Caco-2 (cell line): ENCODE measurements around the gene PIMREG. TPM values are rescaled to one million over a fixed set of nuclear protein-coding genes. Genes with fewer than 3 reads are reported as not detected.

Source experiments
- BruUV-seq: library from RNA; stranded (reverse); fragments of 400-500 nt; replicated peaks from 2 replicates; lab custom pipeline; 2021; lab: Mats Ljungman, UMichigan
- CTCF ChIA-PET: fragments of 300-600 bp; sonication (Branson Sonifier 250); formaldehyde crosslinking; loops from one replicate; lab custom pipeline; 2022; ENCODE audit warnings: antibody characterized with exemption; lab: Charles Lee
- POLR2A ChIA-PET: fragments of 300-600 bp; sonication (Branson Sonifier 250); formaldehyde crosslinking; loops from one replicate; lab custom pipeline; 2022; ENCODE audit warnings: antibody characterized with exemption; lab: Charles Lee
- DNase-seq, 2 experiments: peaks; one replicate each; pipeline versions ENCODE4 v3.0.0 to v3.0.0-alpha.2; 2020 to 2022
- H3K27me3 ChIP-seq: replicated peaks from 2 replicates; pipeline ENCODE4 v1.6.0; 2011; ENCODE audit warnings: low read length; ENCODE audit not compliant: control insufficient read depth, insufficient read depth
- H3K36me3 ChIP-seq: 2 replicates; pipeline ENCODE4 v1.5.1; 2011; ENCODE audit warnings: low read length; ENCODE audit not compliant: control insufficient read depth, insufficient read depth
- H3K4me1 ChIP-seq: fragments of 250-450 bp; sonication (Bioruptor Pico); 2 replicates; pipeline ENCODE4 v1.5.1; 2020; ENCODE audit warnings: mild to moderate bottlenecking
- H3K4me3 ChIP-seq: 2 replicates; pipeline ENCODE4 v1.5.1; 2011; ENCODE audit warnings: low read depth, mild to moderate bottlenecking, control low read depth, low read length
- H3K9me3 ChIP-seq: fragments of 250-450 bp; sonication (Bioruptor Pico); 2 replicates; pipeline ENCODE4 v1.5.1; 2020; ENCODE audit warnings: mild to moderate bottlenecking, moderate library complexity
- H3K27ac Mint-ChIP-seq: one replicate; pipeline ENCODE4 v1.8.0; 2022; ENCODE audit warnings: mixed read lengths; ENCODE audit not compliant: unreplicated experiment
- H3K27me3 Mint-ChIP-seq: one replicate; pipeline ENCODE4 v1.8.0; 2022; ENCODE audit warnings: mixed read lengths; ENCODE audit not compliant: insufficient read depth, unreplicated experiment
- H3K36me3 Mint-ChIP-seq: one replicate; pipeline ENCODE4 v1.8.0; 2022; ENCODE audit warnings: mild to moderate bottlenecking, mixed read lengths; ENCODE audit not compliant: insufficient read depth, unreplicated experiment
- H3K4me1 Mint-ChIP-seq: one replicate; pipeline ENCODE4 v1.8.0; 2022; ENCODE audit warnings: low read depth, mixed read lengths; ENCODE audit not compliant: unreplicated experiment
- H3K4me3 Mint-ChIP-seq: one replicate; pipeline ENCODE4 v1.8.0; 2022; ENCODE audit warnings: mild to moderate bottlenecking, moderate library complexity, mixed read lengths; ENCODE audit not compliant: unreplicated experiment
- H3K9me3 Mint-ChIP-seq: one replicate; pipeline ENCODE4 v1.8.0; 2022; ENCODE audit warnings: mixed read lengths; ENCODE audit not compliant: unreplicated experiment
- CTCF ChIP-seq, 2 experiments: fragments of 200-600 bp in 1 of 2; IDR thresholded peaks; 1 replicate in 1 of 2; 2 replicates in 1 of 2; pipeline versions ENCODE4 v1.5.1 to v1.8.0; 2011 to 2022; ENCODE audit warnings: antibody characterized with exemption in 1 of 2, control low read depth in 1 of 2, inconsistent platforms in 1 of 2, low read depth in 1 of 2, low read length in 1 of 2, mild to moderate bottlenecking in 1 of 2, moderate library complexity in 1 of 2; ENCODE audit not compliant: insufficient read depth in 1 of 2, severe bottlenecking in 1 of 2, unreplicated experiment in 1 of 2
- intact Hi-C: fragments of 100-400 bp; cut with micrococcal nuclease; formaldehyde crosslinking; loops from one replicate; pipeline ENCODE4 v1.10.0; 2022; ENCODE audit not compliant: unreplicated experiment
- total RNA-seq: library from RNA; stranded (reverse); gene quantifications from 2 replicates; pipeline ENCODE4 v1.2.3, GENCODE V29; 2022

The PIMREG gene
- total RNA-seq, 1 experiment from 2014 or later: 15.8 TPM

- BruUV-seq: no TSS peak
- H3K27me3 Mint-ChIP-seq: no peaks in the 10 kb centered on the region
- no peak overlapping the region for H3K4me3 Mint-ChIP-seq
- no peaks in the 10 kb centered on the region for H3K4me1 Mint-ChIP-seq
- no peak for DNase-seq
- Histone ChIP-seq H3K27me3 (no peaks in the 10 kb centered on the region), H3K4me3 (no peak overlapping the region), H3K4me1 (no peaks in the 10 kb centered on the region), H3K36me3 (no peaks in the 10 kb centered on the region), H3K9me3 (no peaks in the 10 kb centered on the region)
- no peak overlapping the region for H3K27ac Mint-ChIP-seq
- no peak for TF ChIP-seq CTCF (IDR thresholded peaks at IDR 0.05; ENCODE audit: insufficient read depth in 1 of 2, low read depth in 1 of 2, low read length in 1 of 2, severe bottlenecking in 1 of 2, unreplicated experiment in 1 of 2)
- peaks cover 10% of the 10 kb centered on the region for H3K9me3 Mint-ChIP-seq
- POLR2A ChIA-PET: no interaction called here
- no peaks in the 10 kb centered on the region for H3K36me3 Mint-ChIP-seq
- intact Hi-C loops: no loop called here
- CTCF ChIA-PET: no interaction called here
Measured at GRCh38 chr17:6429266-6429665, 15.0 kb upstream of the PIMREG start.

- H3K9me3 Mint-ChIP-seq: peaks cover 10% of the 10 kb centered on the region
- TF ChIP-seq CTCF (IDR thresholded peaks at IDR 0.05; ENCODE audit: insufficient read depth in 1 of 2, low read depth in 1 of 2, low read length in 1 of 2, severe bottlenecking in 1 of 2, unreplicated experiment in 1 of 2): no peak
Measured at GRCh38 chr17:6430769-6431168, 13.5 kb upstream of the PIMREG start.

GRCh38 chr17:6435051-6435450 is 9.2 kb upstream of the PIMREG start, which contains the start of gene AIPL1:
TSS of gene AIPL1 (minus strand) at chr17:6435121. CDS start at chr17:6435104, 17 bp downstream.
- Mint-ChIP-seq H3K4me3 (no peak within 1 kb of the TSS), H3K36me3 (no peaks in the 10 kb centered on the region), H3K4me1 (no peaks in the 10 kb centered on the region), H3K27me3 (peaks cover 5% of the 10 kb centered on the region), H3K9me3 (peaks cover 2% of the 10 kb centered on the region), H3K27ac (no peak within 1 kb of the TSS)
- POLR2A ChIA-PET: no interaction called here
- intact Hi-C loops: no loop called here
- no peaks in the 10 kb centered on the region for H3K9me3 ChIP-seq
- no peak within 1 kb of the TSS for H3K4me3 ChIP-seq
- CTCF ChIA-PET: interaction anchor here (0.7 kb wide), 1 partner anchor 255 kb away, joined by 3 read pairs; no protein-coding TSS in a partner anchor
- no peaks in the 10 kb centered on the region for H3K27me3 ChIP-seq
- no peak for DNase-seq
- no TSS peak for BruUV-seq
- no peaks in the 10 kb centered on the region for H3K4me1 ChIP-seq
- no peak for TF ChIP-seq CTCF (IDR thresholded peaks at IDR 0.05; ENCODE audit: insufficient read depth in 1 of 2, low read depth in 1 of 2, low read length in 1 of 2, severe bottlenecking in 1 of 2, unreplicated experiment in 1 of 2)
- H3K36me3 ChIP-seq: no peaks in the 10 kb centered on the region

More at GRCh38 chr17:6430769-6431168, 13.5 kb upstream of the PIMREG start:
- H3K4me1 ChIP-seq: no peaks in the 10 kb centered on the region
- no peak overlapping the region for H3K4me3 ChIP-seq
- no peak for DNase-seq
- Mint-ChIP-seq H3K4me3 (no peak overlapping the region), H3K4me1 (no peaks in the 10 kb centered on the region), H3K36me3 (no peaks in the 10 kb centered on the region), H3K27me3 (no peaks in the 10 kb centered on the region), H3K27ac (no peak overlapping the region)
- intact Hi-C loops: no loop called here
- CTCF ChIA-PET: interaction anchor here (0.6 kb wide), 1 partner anchor 210 kb away, joined by 3 read pairs; the partner anchor contains the start of gene KIAA0753
- no peaks in the 10 kb centered on the region for H3K9me3 ChIP-seq
- POLR2A ChIA-PET: no interaction called here
- H3K27me3 ChIP-seq: no peaks in the 10 kb centered on the region
- H3K36me3 ChIP-seq: no peaks in the 10 kb centered on the region
- BruUV-seq: no TSS peak
